K562 (cell line): ENCODE measurements around the gene DDAH2. TPM values are rescaled to one million over a fixed set of nuclear protein-coding genes. Genes with fewer than 3 reads are reported as not detected.

Experiments used
- CHD7 ChIP-seq: fragments of 200-600 bp; sonication (generic); IDR thresholded peaks from one replicate; pipeline ENCODE4 v1.6.1; 2012; ENCODE audit warnings: mild to moderate bottlenecking, low read depth, low read length, inconsistent platforms
- ELF1 ChIP-seq: fragments of 200-800 bp; sonication (Bioruptor generic); IDR thresholded peaks from 2 replicates; pipeline ENCODE4 v1.6.1; 2016; ENCODE audit warnings: missing genetic modification characterization, missing compliant biosample characterization
- FOXJ2 ChIP-seq: fragments of 200-800 bp; sonication (Bioruptor generic); IDR thresholded peaks from 2 replicates; pipeline ENCODE4 v1.6.1; 2016; ENCODE audit warnings: missing genetic modification characterization, missing compliant biosample characterization
- NFATC3 ChIP-seq: fragments of 450-650 bp; IDR thresholded peaks from 2 replicates; pipeline ENCODE4 v1.6.1; 2017; ENCODE audit warnings: mild to moderate bottlenecking
- RBM25 ChIP-seq: fragments of 200-400 bp; formaldehyde crosslinking; IDR thresholded peaks from 2 replicates; pipeline ENCODE4 v1.6.1; 2018; ENCODE audit warnings: low read length, low read depth, moderate library complexity; ENCODE audit not compliant: severe bottlenecking
- ZBTB8A ChIP-seq: fragments of 450-650 bp; IDR thresholded peaks from 2 replicates; pipeline ENCODE4 v1.6.1; 2018; ENCODE audit warnings: mild to moderate bottlenecking, moderate library complexity; ENCODE audit not compliant: partially characterized antibody
- polyA plus RNA-seq, 8 experiments: library from polyadenylated mRNA; depleted of rRNA in 4 of 8; stranded (reverse) in 5 of 8; unstranded in 3 of 8; fragments of >200 nt; fragmentation: Nextera tagmentation in 2 of 8; fragmentation: Illumina TruSeq in 1 of 8; extraction: Ambion mirVana in 2 of 8; extraction: Trizol in 1 of 8; gene quantifications; 2 replicates each; pipeline versions ENCODE4 v1.2.1 to v1.2.3, GENCODE V29; 2011 to 2014; ENCODE audit warnings: inconsistent platforms in 1 of 8, missing spikeins in 1 of 8
- total RNA-seq, 7 experiments: library from RNA; depleted of rRNA in 6 of 7; stranded (reverse); fragments of >200 nt in 6 of 7; fragmentation: Illumina TruSeq in 2 of 7; extraction: Trizol in 2 of 7; gene quantifications; 2 replicates each; pipeline versions ENCODE4 v1.2.1 to v1.2.3, GENCODE V29; 2011 to 2021; ENCODE audit warnings: low replicate concordance in 1 of 7
- TF ChIP-seq, protein P1 (sequence below), 2 experiments: fragments of 450-650 bp; IDR thresholded peaks; 2 replicates each; pipeline ENCODE4 v1.6.1; 2016; ENCODE audit warnings: mild to moderate bottlenecking in 2 of 2, borderline replicate concordance in 1 of 2, low read depth in 1 of 2, moderate library complexity in 1 of 2

The DDAH2 gene
- total and polyA plus RNA-seq, 9 of the 15 experiments (the other 6 are each of a cell fraction or from before 2014, with no cell fraction given), result 1.8 to 45.4 (median 21.4) TPM

GRCh38 chr6:31740397-31741223, 11.5 kb upstream of the DDAH2 start (continued):
- TF ChIP-seq, protein P1, sequence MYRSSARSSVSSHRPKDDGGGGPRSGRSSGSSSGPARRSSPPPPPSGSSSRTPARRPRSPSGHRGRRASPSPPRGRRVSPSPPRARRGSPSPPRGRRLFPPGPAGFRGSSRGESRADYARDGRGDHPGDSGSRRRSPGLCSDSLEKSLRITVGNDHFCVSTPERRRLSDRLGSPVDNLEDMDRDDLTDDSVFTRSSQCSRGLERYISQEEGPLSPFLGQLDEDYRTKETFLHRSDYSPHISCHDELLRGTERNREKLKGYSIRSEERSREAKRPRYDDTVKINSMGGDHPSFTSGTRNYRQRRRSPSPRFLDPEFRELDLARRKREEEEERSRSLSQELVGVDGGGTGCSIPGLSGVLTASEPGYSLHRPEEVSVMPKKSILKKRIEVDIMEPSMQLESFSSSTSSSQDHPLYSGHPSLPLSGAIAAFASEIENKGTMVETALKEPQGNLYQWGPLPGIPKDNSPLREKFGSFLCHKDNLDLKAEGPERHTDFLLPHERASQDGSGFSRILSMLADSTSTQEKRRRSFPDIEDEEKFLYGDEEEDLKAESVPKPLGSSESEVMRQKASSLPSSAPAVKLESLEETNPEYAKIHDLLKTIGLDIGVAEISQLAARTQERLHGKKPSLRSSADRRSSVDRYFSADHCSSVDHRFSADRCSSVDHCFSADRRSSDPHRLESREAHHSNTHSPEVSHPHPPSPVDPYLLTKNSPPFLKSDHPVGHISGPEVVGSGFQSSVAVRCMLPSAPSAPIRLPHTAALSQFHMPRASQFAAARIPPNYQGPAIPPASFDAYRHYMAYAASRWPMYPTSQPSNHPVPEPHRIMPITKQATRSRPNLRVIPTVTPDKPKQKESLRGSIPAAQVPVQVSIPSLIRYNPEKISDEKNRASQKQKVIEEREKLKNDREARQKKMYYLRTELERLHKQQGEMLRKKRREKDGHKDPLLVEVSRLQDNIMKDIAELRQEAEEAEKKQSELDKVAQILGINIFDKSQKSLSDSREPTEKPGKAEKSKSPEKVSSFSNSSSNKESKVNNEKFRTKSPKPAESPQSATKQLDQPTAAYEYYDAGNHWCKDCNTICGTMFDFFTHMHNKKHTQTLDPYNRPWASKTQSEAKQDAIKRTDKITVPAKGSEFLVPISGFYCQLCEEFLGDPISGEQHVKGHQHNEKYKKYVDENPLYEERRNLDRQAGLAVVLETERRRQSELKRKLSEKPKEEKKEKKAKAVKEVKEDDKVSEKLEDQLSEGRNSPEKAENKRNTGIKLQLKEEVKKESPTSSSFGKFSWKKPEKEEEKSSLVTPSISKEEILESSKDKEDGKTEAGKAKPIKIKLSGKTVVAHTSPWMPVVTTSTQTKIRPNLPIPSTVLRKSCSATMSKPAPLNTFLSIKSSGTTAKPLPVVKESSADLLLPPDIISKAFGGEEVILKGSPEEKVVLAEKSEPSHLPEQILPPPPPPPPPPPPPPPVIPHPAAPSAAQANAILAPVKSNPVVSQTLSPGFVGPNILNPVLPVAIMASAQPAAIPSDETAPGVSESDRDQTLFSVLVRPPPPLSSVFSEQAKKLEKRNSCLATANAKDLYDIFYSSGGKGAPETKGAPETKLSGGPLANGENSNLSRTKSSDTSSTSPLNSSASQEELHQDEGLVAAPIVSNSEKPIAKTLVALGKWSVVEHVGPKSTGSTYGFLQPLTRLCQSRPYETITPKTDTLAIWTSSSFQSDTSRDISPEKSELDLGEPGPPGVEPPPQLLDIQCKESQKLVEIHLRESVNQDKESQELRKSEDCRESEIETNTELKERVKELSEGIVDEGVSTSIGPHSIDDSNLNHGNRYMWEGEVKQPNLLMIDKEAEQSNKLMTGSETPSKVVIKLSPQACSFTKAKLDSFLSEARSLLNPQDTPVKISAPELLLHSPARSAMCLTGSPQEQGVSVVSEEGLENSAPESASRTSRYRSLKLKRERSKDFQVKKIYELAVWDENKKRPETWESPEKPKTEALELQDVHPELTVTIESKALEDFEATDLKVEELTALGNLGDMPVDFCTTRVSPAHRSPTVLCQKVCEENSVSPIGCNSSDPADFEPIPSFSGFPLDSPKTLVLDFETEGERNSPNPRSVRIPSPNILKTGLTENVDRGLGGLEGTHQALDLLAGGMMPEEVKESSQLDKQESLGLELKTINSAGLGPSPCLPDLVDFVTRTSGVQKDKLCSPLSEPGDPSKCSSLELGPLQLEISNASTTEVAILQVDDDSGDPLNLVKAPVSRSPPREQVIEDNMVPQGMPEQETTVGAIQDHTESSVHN (IDR thresholded peaks at IDR 0.05; ENCODE audit: borderline replicate concordance in 1 of 2, low read depth in 1 of 2), result no peak
- no peak for TF ChIP-seq NFATC3
- TF ChIP-seq ZBTB8A, result no peak
- TF ChIP-seq CHD7, result no peak
- no peak for TF ChIP-seq RBM25
- TF ChIP-seq FOXJ2, result no peak
- TF ChIP-seq ELF1 (tag), result no peak
